Left lobe of liver (tissue), 2 donors: ENCODE results near the gene CBLN2. TPM values are rescaled to one million over a fixed set of nuclear protein-coding genes. Genes with fewer than 3 reads are reported as not detected.

Experiments used
- ATAC-seq: fragments of 200-7000 bp; cut with Tn5 transposase; one replicate; pipeline ENCODE4 v1.9.1; 2020; ENCODE audit warnings: mild to moderate bottlenecking, moderate library complexity
- DNase-seq: peaks from one replicate; pipeline ENCODE4 v3.0.0-alpha.2; 2020; ENCODE audit warnings: low spot score
- total RNA-seq: library from RNA; stranded (reverse); gene quantifications from one replicate; pipeline ENCODE4 v1.2.1, GENCODE V29; 2021
- donor health status: DM: no; HTN: no; CAD: no; lungs with moderate emphysema.
- donor health status: DM: no; HTN: yes; CAD: no.

The CBLN2 gene
- total RNA-seq, result not detected

GRCh38 chr18:72544092-72544886, at the start of gene CBLN2:
Gene CBLN2, minus strand, starts transcription at chr18:72544342. Its CDS starts 2,182 bp downstream, at chr18:72542160.
- ATAC-seq (peak; percentile 96), DNase-seq (peak; percentile 53)

- no peak for DNase-seq
Measured at GRCh38 chr18:72588360-72588759, 44.2 kb upstream of the CBLN2 start.

GRCh38 chr18:72584787-72585186, 40.6 kb upstream of the CBLN2 start:
- DNase-seq (no peak), ATAC-seq (no peak)

More at GRCh38 chr18:72588360-72588759, 44.2 kb upstream of the CBLN2 start:
- no peak for ATAC-seq

- ATAC-seq (no peak), DNase-seq (no peak)
Measured at GRCh38 chr18:72581976-72582375, 37.8 kb upstream of the CBLN2 start.

- no peak for ATAC-seq
Measured at GRCh38 chr18:72572896-72573295, 28.8 kb upstream of the CBLN2 start.

GRCh38 chr18:72566290-72566689, 22.1 kb upstream of the CBLN2 start:
- no peak for DNase-seq
- ATAC-seq, result no peak

More at GRCh38 chr18:72572896-72573295, 28.8 kb upstream of the CBLN2 start:
- no peak for DNase-seq

- no peak for ATAC-seq
- DNase-seq, result no peak
Measured at GRCh38 chr18:72555968-72556367, 11.8 kb upstream of the CBLN2 start.

- no peak for ATAC-seq
- DNase-seq, result no peak
Measured at GRCh38 chr18:72555101-72555500, 11.0 kb upstream of the CBLN2 start.

- DNase-seq, result no peak
- no peak for ATAC-seq
Measured at GRCh38 chr18:72543357-72544055, 636 bp downstream of the CBLN2 start.

GRCh38 chr18:72542984-72543356, 1.2 kb downstream of the CBLN2 start:
- DNase-seq (no peak), ATAC-seq (no peak)

GRCh38 chr18:72542342-72542741, 1.8 kb downstream of the CBLN2 start:
- DNase-seq, result no peak
- no peak for ATAC-seq

- no peak for ATAC-seq
- no peak for DNase-seq
Measured at GRCh38 chr18:72541871-72542332, 2.2 kb downstream of the CBLN2 start.

- no peak for ATAC-seq
Measured at GRCh38 chr18:72539901-72540300, 4.2 kb downstream of the CBLN2 start.

GRCh38 chr18:72530622-72531021, 13.5 kb downstream of the CBLN2 start:
- ATAC-seq (no peak), DNase-seq (no peak)

More at GRCh38 chr18:72539901-72540300, 4.2 kb downstream of the CBLN2 start:
- no peak for DNase-seq

GRCh38 chr18:72504866-72505265, 39.3 kb downstream of the CBLN2 start:
- no peak for ATAC-seq
- no peak for DNase-seq

GRCh38 chr18:72502671-72503431, 41.3 kb downstream of the CBLN2 start:
- no peak for DNase-seq
- no peak for ATAC-seq

GRCh38 chr18:72492497-72492896, 51.6 kb downstream of the CBLN2 start:
- DNase-seq, result no peak
- ATAC-seq, result no peak
